Spleen (tissue), 7 donors: ENCODE measurements around the gene STX18.

Experiments used
- CTCF ChIP-seq, 11 experiments: fragments of 200-600 bp in 7 of 11; fragments of 450-650 bp in 4 of 11; sonication (generic) in 4 of 11; IDR thresholded peaks in 8 of 11; conservative IDR thresholded peaks in 3 of 11; 1 replicate in 7 of 11; 2 replicates in 4 of 11; pipeline versions ENCODE4 v1.4.0 to v1.8.0; 2016 to 2021; ENCODE audit warnings: antibody characterized with exemption in 11 of 11, inconsistent platforms in 4 of 11, mild to moderate bottlenecking in 1 of 11
- POLR2A ChIP-seq, 3 donors: fragments of 450-650 bp; IDR thresholded peaks; one replicate each; pipeline ENCODE4 v1.5.1; 2017; ENCODE audit warnings: antibody characterized with exemption in 3 of 3, mild to moderate bottlenecking in 1 of 3
- POLR2AphosphoS5 ChIP-seq, 3 donors: sonication (generic); formaldehyde crosslinking; IDR thresholded peaks; one replicate each; pipeline ENCODE4 v1.5.1; 2017; ENCODE audit warnings: antibody characterized with exemption in 3 of 3
- donor health status: DM: no; HTN: no; CAD: no; lungs with moderate emphysema.
- donor health status: DM: no; HTN: no; CAD: no.
- donor health status: DM: no; HTN: no; CAD: no.

DNA sequence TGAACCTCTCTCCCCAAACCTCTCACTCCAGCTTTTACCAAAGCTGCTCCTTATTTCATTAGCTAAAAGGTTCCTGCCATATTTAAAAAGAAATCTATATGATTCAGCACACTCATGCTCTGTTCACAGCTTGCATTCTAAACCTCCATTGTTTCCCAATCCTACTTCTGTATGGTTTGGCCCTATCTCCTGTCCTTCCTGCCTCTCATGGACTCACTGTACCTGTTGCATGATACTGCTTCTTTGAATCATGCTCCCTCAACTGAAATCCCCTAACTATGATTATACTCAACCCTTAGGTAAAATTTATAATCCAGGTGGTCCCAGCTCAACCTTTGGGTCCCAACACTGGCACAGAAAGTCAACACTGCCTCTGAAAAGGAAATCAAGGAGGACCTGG is 6.3 kb downstream of the STX18 start:
- TF ChIP-seq CTCF (IDR thresholded peaks at IDR 0.05 in 8 of 11, conservative IDR thresholded peaks at IDR 0.05 in 3 of 11) (no peak), POLR2AphosphoS5 (IDR thresholded peaks at IDR 0.05) (no peak), POLR2A (IDR thresholded peaks at IDR 0.05) (no peak)
